GM18951 (cell line): ENCODE data around the gene ATP8A2.

Experiments used
- POLR2A ChIP-seq: IDR thresholded peaks from 4 replicates; pipeline ENCODE4 v1.6.1; 2011; ENCODE audit warnings: mild to moderate bottlenecking; ENCODE audit not compliant: insufficient read length, insufficient read depth; ENCODE audit errors: extremely low read depth
- in situ Hi-C: fragments of 300-500 bp; cut with MboI; formaldehyde crosslinking; loops from one replicate; pipeline ENCODE4 v1.12.0; 2022; ENCODE audit warnings: low sequenced_read_pairs, mixed read lengths, inconsistent platforms; ENCODE audit not compliant: unreplicated experiment

Gene ATP8A2

GRCh38 chr13:25872481-25873241 is 500.9 kb downstream of the ATP8A2 start:
- in situ Hi-C loops: no loop called here
- no peak for TF ChIP-seq POLR2A

- in situ Hi-C loops: no loop called here
- TF ChIP-seq POLR2A: no peak
Observed at GRCh38 chr13:25873242-25873612, 501.5 kb downstream of the ATP8A2 start.

- TF ChIP-seq POLR2A: no peak
- in situ Hi-C loops: no loop called here
Observed at GRCh38 chr13:25874064-25874737, 502.4 kb downstream of the ATP8A2 start.

GRCh38 chr13:25874907-25875306 is 503.1 kb downstream of the ATP8A2 start:
- in situ Hi-C loops: no loop called here

GRCh38 chr13:25876247-25876646 is 504.5 kb downstream of the ATP8A2 start:
- TF ChIP-seq POLR2A: no peak
- in situ Hi-C loops: no loop called here

More at GRCh38 chr13:25874907-25875306, 503.1 kb downstream of the ATP8A2 start:
- no peak for TF ChIP-seq POLR2A

- in situ Hi-C loops: no loop called here
- no peak for TF ChIP-seq POLR2A
Observed at GRCh38 chr13:25879466-25879865, 507.7 kb downstream of the ATP8A2 start.

- in situ Hi-C loops: no loop called here
- no peak for TF ChIP-seq POLR2A
Observed at GRCh38 chr13:25881136-25881926, 509.6 kb downstream of the ATP8A2 start.

- no peak for TF ChIP-seq POLR2A
- in situ Hi-C loops: no loop called here
Observed at GRCh38 chr13:25881971-25882451, 510.2 kb downstream of the ATP8A2 start.

- no peak for TF ChIP-seq POLR2A
- in situ Hi-C loops: no loop called here
Observed at GRCh38 chr13:25882466-25883357, 510.9 kb downstream of the ATP8A2 start.

- TF ChIP-seq POLR2A: no peak
- in situ Hi-C loops: no loop called here
Observed at GRCh38 chr13:25885418-25885817, 513.6 kb downstream of the ATP8A2 start.

- TF ChIP-seq POLR2A: no peak
- in situ Hi-C loops: no loop called here
Observed at GRCh38 chr13:25886438-25887214, 514.9 kb downstream of the ATP8A2 start.
